Mesenchymal stem cell (in vitro differentiated cells and primary cell): ENCODE data around the gene RBMS3.
A peak's percentile ranks its signal among the peaks of the same experiment; 100 is the strongest.

ENCODE experiments used
- DNase-seq: peaks from one replicate; pipeline ENCODE4 v3.0.0-alpha.2; 2013
- H2AFZ ChIP-seq: one replicate; pipeline ENCODE4 v1.6.1; 2013; ENCODE audit warnings: low read depth, mild to moderate bottlenecking, control low read depth, inconsistent platforms, low read length, moderate library complexity
- H2AK5ac ChIP-seq: 2 replicates; pipeline ENCODE4 v1.6.1; 2013; ENCODE audit warnings: low read length, moderate library complexity, mild to moderate bottlenecking, inconsistent platforms; ENCODE audit not compliant: severe bottlenecking
- H2BK120ac ChIP-seq: one replicate; pipeline ENCODE4 v1.6.1; 2013; ENCODE audit warnings: low read depth, mild to moderate bottlenecking, inconsistent platforms, low read length, moderate library complexity
- H2BK12ac ChIP-seq, 2 experiments: one replicate each; pipeline ENCODE4 v1.6.1; 2013; ENCODE audit warnings: inconsistent platforms in 2 of 2, low read length in 2 of 2, mild to moderate bottlenecking in 2 of 2, moderate library complexity in 2 of 2, control low read depth in 1 of 2
- H2BK15ac ChIP-seq: one replicate; pipeline ENCODE4 v1.6.1; 2013; ENCODE audit warnings: mild to moderate bottlenecking, low read depth, inconsistent platforms; ENCODE audit not compliant: poor library complexity, severe bottlenecking
- H2BK5ac ChIP-seq: 2 replicates; pipeline ENCODE4 v1.6.1; 2013; ENCODE audit warnings: low read depth, mild to moderate bottlenecking, low read length, control low read depth, inconsistent platforms; ENCODE audit not compliant: poor library complexity, severe bottlenecking
- H3K14ac ChIP-seq, 2 experiments: one replicate each; pipeline ENCODE4 v1.6.1; 2013; ENCODE audit warnings: inconsistent platforms in 2 of 2, low read length in 2 of 2, control low read depth in 1 of 2, mild to moderate bottlenecking in 1 of 2, moderate library complexity in 1 of 2
- H3K18ac ChIP-seq, 2 experiments: one replicate each; pipeline ENCODE4 v1.6.1; 2013; ENCODE audit warnings: inconsistent platforms in 2 of 2, low read length in 2 of 2, control low read depth in 1 of 2, low read depth in 1 of 2, mild to moderate bottlenecking in 1 of 2
- H3K23ac ChIP-seq, 2 experiments: one replicate each; pipeline ENCODE4 v1.6.1; 2013; ENCODE audit warnings: inconsistent platforms in 2 of 2, low read length in 2 of 2, mild to moderate bottlenecking in 2 of 2, moderate library complexity in 2 of 2, control low read depth in 1 of 2
- H3K27ac ChIP-seq: 2 replicates; pipeline ENCODE4 v1.5.1; 2013; ENCODE audit warnings: mild to moderate bottlenecking, moderate library complexity, low read length, control low read depth, inconsistent platforms; ENCODE audit not compliant: poor library complexity, severe bottlenecking
- H3K27me3 ChIP-seq, 2 experiments: 2 replicates each; pipeline versions ENCODE4 v1.6.1 to v1.7.0; 2013; ENCODE audit warnings: low read length in 2 of 2, mild to moderate bottlenecking in 2 of 2, moderate library complexity in 2 of 2, control low read depth in 1 of 2, inconsistent platforms in 1 of 2; ENCODE audit not compliant: control insufficient read depth in 1 of 2, insufficient read depth in 1 of 2
- H3K36me3 ChIP-seq, 2 experiments: 2 replicates each; pipeline versions ENCODE4 v1.6.1 to v1.7.0; 2013; ENCODE audit warnings: low read length in 2 of 2, control low read depth in 1 of 2, inconsistent platforms in 1 of 2, low read depth in 1 of 2, mild to moderate bottlenecking in 1 of 2; ENCODE audit not compliant: insufficient read depth in 2 of 2, control insufficient read depth in 1 of 2
- H3K4ac ChIP-seq, 2 experiments: one replicate each; pipeline ENCODE4 v1.6.1; 2013; ENCODE audit warnings: inconsistent platforms in 2 of 2, low read length in 2 of 2, mild to moderate bottlenecking in 2 of 2, moderate library complexity in 2 of 2, control low read depth in 1 of 2, low read depth in 1 of 2
- H3K4me1 ChIP-seq: 2 replicates; pipeline ENCODE4 v1.6.1; 2013; ENCODE audit warnings: low read depth, low read length, control low read depth; ENCODE audit not compliant: control insufficient read depth, insufficient read depth
- H3K4me2 ChIP-seq: 2 replicates; pipeline ENCODE4 v1.6.1; 2013; ENCODE audit warnings: low read length, mild to moderate bottlenecking, inconsistent platforms; ENCODE audit not compliant: poor library complexity, severe bottlenecking
- H3K4me3 ChIP-seq, 2 experiments: 2 replicates each; pipeline versions ENCODE4 v1.5.1 to v1.7.0; 2013; ENCODE audit warnings: low read length in 2 of 2, mild to moderate bottlenecking in 2 of 2, control low read depth in 1 of 2, low read depth in 1 of 2; ENCODE audit not compliant: insufficient read depth in 1 of 2
- H3K79me1 ChIP-seq: replicated peaks from 2 replicates; pipeline ENCODE4 v1.6.1; 2013; ENCODE audit warnings: mild to moderate bottlenecking, control low read depth, low read length, inconsistent platforms; ENCODE audit not compliant: poor library complexity, severe bottlenecking
- H3K9ac ChIP-seq: 2 replicates; pipeline ENCODE4 v1.7.0; 2013; ENCODE audit warnings: mild to moderate bottlenecking, low read length, moderate library complexity
- H3K9me3 ChIP-seq: 2 replicates; pipeline ENCODE4 v1.7.0; 2013; ENCODE audit warnings: mild to moderate bottlenecking, low read length; ENCODE audit not compliant: control insufficient read depth
- H4K8ac ChIP-seq: one replicate; pipeline ENCODE4 v1.6.1; 2013; ENCODE audit warnings: inconsistent platforms, mild to moderate bottlenecking, low read length, moderate library complexity
- H4K91ac ChIP-seq: one replicate; pipeline ENCODE4 v1.6.1; 2013; ENCODE audit warnings: mild to moderate bottlenecking, low read length, inconsistent platforms
- WGBS: methylation state at CpG from one replicate; pipeline ENCODE4 v1.1.7; 2013; ENCODE audit warnings: mixed read lengths; 5-methylcytosine and 5-hydroxymethylcytosine counted together

RBMS3 gene

GRCh38 chr3:29240248-29240647, 40.6 kb upstream of the RBMS3 start:
- no peak overlapping the region for H3K4me3 ChIP-seq
- H3K36me3 ChIP-seq = no peaks in the 10 kb centered on the region
- no peak overlapping the region for H3K18ac ChIP-seq
- no peak overlapping the region for H2BK120ac ChIP-seq
- no peaks in the 10 kb centered on the region for H3K27me3 ChIP-seq
- peak overlapping the region; percentile 58 for H3K27ac ChIP-seq
- no peak overlapping the region for H2BK15ac ChIP-seq
- no peak overlapping the region for H3K4ac ChIP-seq
- no peak overlapping the region for H4K8ac ChIP-seq
- no peak overlapping the region for H2AK5ac ChIP-seq
- H3K9ac ChIP-seq = no peak overlapping the region
- peaks cover 2% of the 10 kb centered on the region for H3K4me1 ChIP-seq
- H3K9me3 ChIP-seq = no peaks in the 10 kb centered on the region
- no peak overlapping the region for H2BK5ac ChIP-seq
- H3K79me1 ChIP-seq = no peaks in the 10 kb centered on the region
- H3K14ac ChIP-seq = no peak overlapping the region
- no peak overlapping the region for H3K23ac ChIP-seq
- DNase-seq = peak; percentile 40
- H2BK12ac ChIP-seq = no peak overlapping the region
- H2AFZ ChIP-seq = no peak overlapping the region
- no peak overlapping the region for H4K91ac ChIP-seq
- no peak overlapping the region for H3K4me2 ChIP-seq

- H2BK5ac ChIP-seq = no peak overlapping the region
- no peak overlapping the region for H3K9ac ChIP-seq
- H2BK15ac ChIP-seq = no peak overlapping the region
- H3K4me2 ChIP-seq = no peak overlapping the region
- H4K8ac ChIP-seq = no peak overlapping the region
- no peak overlapping the region for H4K91ac ChIP-seq
- peak overlapping the region in 1 of 2 experiments; percentile 49 for H2BK12ac ChIP-seq
- peaks cover 2% of the 10 kb centered on the region for H3K4me1 ChIP-seq
- H3K9me3 ChIP-seq = no peaks in the 10 kb centered on the region
- H3K79me1 ChIP-seq = no peaks in the 10 kb centered on the region
- no peak overlapping the region for H3K23ac ChIP-seq
- no peak overlapping the region for H2BK120ac ChIP-seq
- no peak overlapping the region for H3K14ac ChIP-seq
- H3K27ac ChIP-seq = no peak overlapping the region
- H3K36me3 ChIP-seq = no peaks in the 10 kb centered on the region
- peak overlapping the region in 1 of 2 experiments; percentile 55 for H3K4ac ChIP-seq
- WGBS = 96% methylated on average over 4 of the region's 4 CpGs
- no peaks in the 10 kb centered on the region for H3K27me3 ChIP-seq
- no peak overlapping the region for H2AFZ ChIP-seq
- no peak for DNase-seq
- H3K4me3 ChIP-seq = no peak overlapping the region
- H3K18ac ChIP-seq = peak overlapping the region in 1 of 2 experiments; percentile 75
- H2AK5ac ChIP-seq = peak overlapping the region; percentile 97
These were observed 40.0 kb upstream of the RBMS3 start for GRCh38 chr3:29240887-29241286.

DNA sequence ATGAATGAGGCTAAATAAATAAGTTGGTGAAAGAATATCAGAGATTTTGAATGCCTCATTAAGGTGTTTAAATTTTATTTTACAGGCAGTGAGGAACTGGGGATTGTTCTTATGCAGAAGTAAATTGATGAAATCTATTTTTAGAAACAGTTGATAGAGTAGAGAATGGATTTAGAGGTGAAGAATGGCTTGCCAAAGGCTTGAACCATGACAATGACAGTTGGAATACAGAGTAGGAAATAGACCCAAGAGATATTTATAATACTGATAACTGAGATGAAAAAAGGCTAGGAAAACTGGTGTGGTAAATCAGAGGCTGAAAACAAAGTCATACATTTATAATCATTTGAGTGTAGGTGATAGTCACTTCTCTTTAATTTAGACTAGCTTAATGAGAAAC, 39.0 kb upstream of the RBMS3 start:
- H3K27me3 ChIP-seq = no peaks in the 10 kb centered on the region
- H3K14ac ChIP-seq = no peak overlapping the region
- no peak overlapping the region for H2BK15ac ChIP-seq
- no peaks in the 10 kb centered on the region for H3K79me1 ChIP-seq
- no peak overlapping the region for H2BK12ac ChIP-seq
- no peaks in the 10 kb centered on the region for H3K9me3 ChIP-seq
- no peak overlapping the region for H4K8ac ChIP-seq
- peaks cover 2% of the 10 kb centered on the region for H3K4me1 ChIP-seq
- no peak overlapping the region for H3K9ac ChIP-seq
- H3K4me2 ChIP-seq = no peak overlapping the region
- no peaks in the 10 kb centered on the region for H3K36me3 ChIP-seq
- DNase-seq = no peak
- no peak overlapping the region for H2BK5ac ChIP-seq
- no peak overlapping the region for H2BK120ac ChIP-seq
- no peak overlapping the region for H3K23ac ChIP-seq
- H3K18ac ChIP-seq = no peak overlapping the region
- H2AFZ ChIP-seq = no peak overlapping the region
- no peak overlapping the region for H4K91ac ChIP-seq
- no peak overlapping the region for H3K4ac ChIP-seq
- no peak overlapping the region for H2AK5ac ChIP-seq
- H3K4me3 ChIP-seq = no peak overlapping the region
- H3K27ac ChIP-seq = no peak overlapping the region

DNA sequence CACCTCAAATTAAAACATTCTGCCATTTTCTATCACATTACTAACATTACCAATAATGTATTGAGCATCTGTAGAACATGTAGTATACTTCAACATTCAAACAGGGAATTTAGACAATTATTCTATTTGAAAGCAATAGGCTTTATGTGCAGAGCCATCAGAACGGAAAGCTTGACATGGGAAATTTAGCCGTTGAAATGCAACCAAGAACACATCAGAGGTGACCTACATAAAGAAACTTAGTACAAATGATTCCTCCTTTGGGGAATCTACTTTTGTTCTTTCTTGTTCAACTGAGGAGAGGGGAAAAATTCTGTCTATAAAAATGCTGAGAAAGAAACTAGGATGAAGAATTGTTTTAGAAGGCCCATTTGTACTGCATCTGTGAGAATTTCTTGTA, 38.6 kb upstream of the RBMS3 start:
- no peak for DNase-seq
- no peak overlapping the region for H3K27ac ChIP-seq
- H3K18ac ChIP-seq = no peak overlapping the region
- H3K79me1 ChIP-seq = no peaks in the 10 kb centered on the region
- no peak overlapping the region for H3K4ac ChIP-seq
- no peak overlapping the region for H2AK5ac ChIP-seq
- no peak overlapping the region for H3K9ac ChIP-seq
- H3K27me3 ChIP-seq = no peaks in the 10 kb centered on the region
- H3K36me3 ChIP-seq = no peaks in the 10 kb centered on the region
- H4K8ac ChIP-seq = no peak overlapping the region
- H2BK5ac ChIP-seq = no peak overlapping the region
- H3K23ac ChIP-seq = no peak overlapping the region
- 100% methylated on average over 1 of the region's 2 CpGs for WGBS
- no peak overlapping the region for H3K4me3 ChIP-seq
- H2BK15ac ChIP-seq = no peak overlapping the region
- H4K91ac ChIP-seq = no peak overlapping the region
- no peak overlapping the region for H2BK12ac ChIP-seq
- H3K14ac ChIP-seq = no peak overlapping the region
- H2AFZ ChIP-seq = no peak overlapping the region
- H3K9me3 ChIP-seq = no peaks in the 10 kb centered on the region
- no peak overlapping the region for H3K4me2 ChIP-seq
- peaks cover 2% of the 10 kb centered on the region for H3K4me1 ChIP-seq
- H2BK120ac ChIP-seq = no peak overlapping the region
